Progenitor cell of endocrine pancreas (in vitro differentiated cells): ENCODE results near the gene NEB. TPM values are rescaled to one million over a fixed set of nuclear protein-coding genes. Genes with fewer than 3 reads are reported as not detected.

Source experiments
- DNase-seq: peaks from one replicate; pipeline ENCODE4 v3.0.0; 2021; ENCODE audit warnings: low spot score; ENCODE audit not compliant: unreplicated experiment
- H3K27ac Mint-ChIP-seq: 2 replicates; pipeline ENCODE4 v1.8.0; 2021; ENCODE audit warnings: mild to moderate bottlenecking, moderate library complexity, mixed read lengths
- H3K27me3 Mint-ChIP-seq: 2 replicates; pipeline ENCODE4 v1.8.0; 2021; ENCODE audit warnings: mixed read lengths
- H3K36me3 Mint-ChIP-seq: 2 replicates; pipeline ENCODE4 v1.8.0; 2022; ENCODE audit warnings: mixed read lengths; ENCODE audit not compliant: insufficient read depth
- H3K4me1 Mint-ChIP-seq: 2 replicates; pipeline ENCODE4 v1.8.0; 2021; ENCODE audit warnings: low read depth, mixed read lengths
- H3K4me3 Mint-ChIP-seq: 2 replicates; pipeline ENCODE4 v1.8.0; 2021; ENCODE audit warnings: low read depth, mild to moderate bottlenecking, moderate library complexity, mixed read lengths
- H3K9me3 Mint-ChIP-seq: 2 replicates; pipeline ENCODE4 v1.8.0; 2021; ENCODE audit warnings: low read depth, mixed read lengths
- CTCF ChIP-seq: fragments of 200-600 bp; sonication (generic); IDR thresholded peaks from one replicate; pipeline ENCODE4 v1.5.0; 2021; ENCODE audit warnings: antibody characterized with exemption, mild to moderate bottlenecking; ENCODE audit not compliant: unreplicated experiment
- total RNA-seq: library from RNA; stranded (reverse); gene quantifications from 2 replicates; pipeline ENCODE4 v1.2.1, GENCODE V29; 2021

The NEB gene
- total RNA-seq, 1 donor from 2014 or later = 1.5 TPM

DNA sequence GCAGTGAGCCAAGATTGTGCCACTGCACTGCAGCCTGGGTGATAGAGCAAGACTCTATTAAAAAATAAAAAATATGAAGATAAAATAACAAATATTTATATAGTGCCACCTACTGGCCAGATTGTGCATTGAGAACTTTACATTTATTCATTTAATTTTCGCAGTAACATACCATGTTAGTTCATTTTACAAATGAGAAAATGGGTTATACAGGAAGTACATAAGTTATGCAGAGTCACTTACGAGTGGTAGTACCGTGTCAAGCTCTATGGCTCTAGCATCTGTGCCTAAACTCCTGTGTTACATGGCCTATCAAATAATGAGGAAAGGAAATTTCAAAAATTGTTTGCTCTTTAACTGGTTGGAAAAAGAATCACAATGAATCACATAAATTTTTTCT lies 296.6 kb downstream of the NEB start:
- Mint-ChIP-seq H3K9me3 (no peaks in the 10 kb centered on the region), H3K27me3 (no peaks in the 10 kb centered on the region), H3K4me3 (no peak overlapping the region), H3K36me3 (peaks cover 31% of the 10 kb centered on the region), H3K27ac (no peak overlapping the region), H3K4me1 (no peaks in the 10 kb centered on the region)
- peak; percentile 77 for TF ChIP-seq CTCF
- no peak for DNase-seq

Other genes starting within 250 kb of the NEB start
- gene ARL5A, start 93.9 kb upstream of the NEB start, total RNA-seq = 68.6 and 79.0 TPM in 2 replicates